Natural killer cell treated with Interleukin-12 subunit alpha and Interleukin-12 subunit beta and Interleukin-15 and Interleukin-18, amount 100 ng/mL, for 72 hours (primary cell): Measurements from ENCODE around the gene PDE11A. TPM values are rescaled to one million over a fixed set of nuclear protein-coding genes. Genes with fewer than 3 reads are reported as not detected.

Experiments
- ATAC-seq, 2 donors: fragments of 150-1000 bp; cut with Tn5 transposase in 1 of 2; sonication (Bioruptor Pico), chemical (Tn5 transposase) in 1 of 2; 2 replicates each; pipeline ENCODE4 v1.10.0; 2021
- DNase-seq: peaks from one replicate; pipeline ENCODE4 v3.0.0; 2022; ENCODE audit warnings: low spot score
- H3K27ac Mint-ChIP-seq, 2 donors: 1 replicate in 1 of 2; 2 replicates in 1 of 2; pipeline ENCODE4 v1.8.0; 2022; ENCODE audit warnings: mixed read lengths in 2 of 2, mild to moderate bottlenecking in 1 of 2, moderate library complexity in 1 of 2
- H3K27me3 Mint-ChIP-seq, 2 donors: 1 replicate in 1 of 2; 2 replicates in 1 of 2; pipeline ENCODE4 v1.8.0; 2022; ENCODE audit warnings: mixed read lengths in 2 of 2
- H3K36me3 Mint-ChIP-seq: one replicate; pipeline ENCODE4 v1.8.0; 2022; ENCODE audit warnings: mixed read lengths
- H3K4me1 Mint-ChIP-seq, 2 donors: 1 replicate in 1 of 2; 2 replicates in 1 of 2; pipeline ENCODE4 v1.8.0; 2022; ENCODE audit warnings: low read depth in 2 of 2, mixed read lengths in 2 of 2, mild to moderate bottlenecking in 1 of 2
- H3K4me3 Mint-ChIP-seq: one replicate; pipeline ENCODE4 v1.8.0; 2022; ENCODE audit warnings: mixed read lengths
- H3K9me3 Mint-ChIP-seq: 2 replicates; pipeline ENCODE4 v1.8.0; 2022; ENCODE audit warnings: mixed read lengths
- total RNA-seq, 2 donors: library from RNA; stranded (reverse); gene quantifications; one replicate each; pipeline ENCODE4 v1.2.3, GENCODE V29; 2022

PDE11A gene
- total RNA-seq, 2 donors from 2014 or later: not detected

DNA sequence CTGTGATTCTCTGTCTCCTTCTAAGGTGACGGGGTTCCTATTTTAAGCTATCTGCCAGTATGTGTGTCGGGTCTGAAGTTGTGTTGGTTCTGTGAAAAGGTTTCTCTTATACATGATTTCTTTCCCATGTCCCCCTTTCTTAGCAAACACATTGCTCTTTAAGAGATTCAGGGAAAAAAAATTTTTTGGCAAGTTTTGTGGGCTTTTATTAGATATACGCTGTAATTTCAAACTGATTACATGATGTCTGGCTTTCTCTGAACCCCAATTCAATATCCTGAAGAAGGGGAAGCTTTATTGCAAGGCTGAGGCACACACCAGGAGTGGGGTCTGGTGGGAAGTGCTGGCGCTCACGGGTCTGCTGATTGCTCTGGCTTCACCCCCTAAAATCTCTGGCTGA is 469.4 kb downstream of the PDE11A start:
- Mint-ChIP-seq H3K4me1 (peaks cover 0 to 4% of the 10 kb centered on the region in 2 donors), H3K27ac (no peak overlapping the region), H3K27me3 (peaks cover 4 to 10% of the 10 kb centered on the region in 2 donors), H3K9me3 (no peaks in the 10 kb centered on the region), H3K4me3 (no peak overlapping the region), H3K36me3 (peaks cover 4% of the 10 kb centered on the region)
- DNase-seq (no peak), ATAC-seq (no peak)

DNA sequence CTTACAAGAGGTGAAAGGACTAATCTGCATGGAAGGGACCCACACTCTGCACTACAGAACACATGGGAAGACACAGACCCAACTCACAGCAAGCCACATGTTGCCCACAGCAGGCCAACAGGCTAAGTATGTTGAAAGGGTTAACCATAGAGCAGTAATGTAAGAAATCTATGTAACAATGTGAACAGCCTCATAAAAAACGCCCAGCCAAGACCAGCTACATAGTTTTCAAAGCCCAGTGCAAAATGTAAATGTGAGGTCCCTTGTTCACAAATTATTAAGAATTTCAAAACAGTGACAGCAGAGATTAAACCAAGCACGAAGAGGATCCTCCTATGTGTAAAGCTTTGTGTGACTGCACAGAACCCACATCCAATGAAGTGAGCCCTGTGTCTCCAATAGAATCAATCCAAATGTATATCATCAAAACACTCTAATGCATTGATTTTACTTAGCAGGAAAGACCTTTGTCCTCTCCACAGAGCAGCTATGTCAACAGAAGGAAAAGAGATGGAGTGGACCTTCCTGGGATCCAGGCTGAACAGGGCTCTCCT is 469.9 kb downstream of the PDE11A start:
- DNase-seq (no peak), ATAC-seq (no peak)
- H3K27me3 Mint-ChIP-seq: peaks cover 9% of the 10 kb centered on the region in 2 donors
- no peaks in the 10 kb centered on the region for H3K9me3 Mint-ChIP-seq
- H3K4me1 Mint-ChIP-seq: peaks cover 0 to 2% of the 10 kb centered on the region in 2 donors
- no peak overlapping the region for H3K4me3 Mint-ChIP-seq
- peaks cover 2% of the 10 kb centered on the region for H3K36me3 Mint-ChIP-seq
- no peak overlapping the region for H3K27ac Mint-ChIP-seq

DNA sequence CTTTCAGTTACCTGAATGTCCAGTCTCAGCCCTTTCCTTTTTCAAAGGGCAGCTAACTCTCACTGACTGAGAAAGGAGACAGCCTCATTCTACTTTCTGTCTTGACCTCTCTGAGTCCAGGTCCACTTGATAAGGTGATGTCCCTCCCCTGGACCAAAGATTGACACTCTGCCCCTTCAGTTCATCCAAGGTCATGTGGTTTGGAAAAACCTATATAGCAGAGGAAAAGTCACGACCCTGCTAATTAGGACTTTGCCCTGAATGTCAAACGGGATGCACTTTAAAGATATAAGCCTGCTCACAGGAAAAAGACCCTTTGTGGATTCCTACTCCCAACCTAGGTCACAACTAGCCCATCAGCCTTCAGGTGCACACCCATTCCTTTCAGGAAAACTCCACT is 471.7 kb downstream of the PDE11A start:
- Mint-ChIP-seq H3K4me1 (no peaks in the 10 kb centered on the region), H3K9me3 (no peaks in the 10 kb centered on the region), H3K27ac (no peak overlapping the region), H3K4me3 (no peak overlapping the region), H3K27me3 (peaks cover 6 to 17% of the 10 kb centered on the region in 2 donors), H3K36me3 (no peaks in the 10 kb centered on the region)
- DNase-seq (no peak), ATAC-seq (no peak)

DNA sequence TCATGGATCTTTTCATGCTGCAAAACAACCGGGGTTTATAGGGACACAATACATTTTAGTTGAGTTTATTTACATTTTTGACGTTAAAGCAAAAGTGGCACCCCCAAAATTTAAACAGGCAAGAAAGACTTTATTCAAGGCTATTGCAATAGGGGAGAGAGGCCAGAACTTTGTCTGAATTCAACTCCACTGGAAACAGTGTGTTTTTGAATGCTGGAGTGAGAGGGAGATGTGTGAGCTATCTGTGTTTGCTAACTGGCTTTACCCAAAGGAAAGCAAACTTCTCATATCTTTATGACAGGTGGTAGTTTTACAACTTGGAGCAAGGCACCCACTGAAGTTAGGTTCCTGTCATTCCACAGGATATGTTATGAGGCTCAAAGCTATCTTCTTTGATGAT is 472.6 kb downstream of the PDE11A start:
- ATAC-seq: no peak
- Mint-ChIP-seq H3K27ac (no peak overlapping the region), H3K4me3 (no peak overlapping the region), H3K9me3 (no peaks in the 10 kb centered on the region), H3K36me3 (no peaks in the 10 kb centered on the region), H3K4me1 (no peaks in the 10 kb centered on the region), H3K27me3 (peaks cover 6 to 17% of the 10 kb centered on the region in 2 donors)
- DNase-seq: no peak

DNA sequence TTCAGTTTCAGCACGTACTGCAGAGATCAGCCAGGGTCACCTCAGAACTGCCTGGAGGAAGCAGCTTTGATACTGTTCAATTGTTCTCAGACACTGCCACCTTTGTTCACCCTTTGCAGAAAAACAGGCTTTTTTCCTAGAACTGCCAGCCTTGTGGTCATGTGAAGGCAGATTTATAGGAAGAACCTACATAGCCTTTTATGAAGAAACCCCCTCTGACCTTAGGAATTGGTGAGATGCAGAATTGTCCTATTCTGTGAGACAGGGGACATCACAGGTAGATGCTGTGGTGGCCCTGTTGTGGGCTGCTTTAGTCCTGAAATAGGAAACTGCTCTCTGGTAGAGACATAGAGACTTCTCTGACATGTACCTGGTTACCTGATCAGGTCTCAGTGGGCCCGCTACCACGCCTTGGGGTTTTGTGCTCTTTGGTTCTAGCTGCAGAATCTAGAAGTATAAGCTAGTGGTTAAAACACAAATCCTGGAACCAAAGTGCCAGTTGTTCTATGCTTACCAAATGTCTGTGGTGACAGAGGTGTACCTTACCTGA is 473.4 kb downstream of the PDE11A start:
- DNase-seq: no peak
- H3K36me3 Mint-ChIP-seq: no peaks in the 10 kb centered on the region
- H3K4me1 Mint-ChIP-seq: no peaks in the 10 kb centered on the region
- no peak for ATAC-seq
- no peaks in the 10 kb centered on the region for H3K9me3 Mint-ChIP-seq
- no peak overlapping the region for H3K4me3 Mint-ChIP-seq
- peaks cover 6 to 17% of the 10 kb centered on the region in 2 donors for H3K27me3 Mint-ChIP-seq
- H3K27ac Mint-ChIP-seq: no peak overlapping the region

DNA sequence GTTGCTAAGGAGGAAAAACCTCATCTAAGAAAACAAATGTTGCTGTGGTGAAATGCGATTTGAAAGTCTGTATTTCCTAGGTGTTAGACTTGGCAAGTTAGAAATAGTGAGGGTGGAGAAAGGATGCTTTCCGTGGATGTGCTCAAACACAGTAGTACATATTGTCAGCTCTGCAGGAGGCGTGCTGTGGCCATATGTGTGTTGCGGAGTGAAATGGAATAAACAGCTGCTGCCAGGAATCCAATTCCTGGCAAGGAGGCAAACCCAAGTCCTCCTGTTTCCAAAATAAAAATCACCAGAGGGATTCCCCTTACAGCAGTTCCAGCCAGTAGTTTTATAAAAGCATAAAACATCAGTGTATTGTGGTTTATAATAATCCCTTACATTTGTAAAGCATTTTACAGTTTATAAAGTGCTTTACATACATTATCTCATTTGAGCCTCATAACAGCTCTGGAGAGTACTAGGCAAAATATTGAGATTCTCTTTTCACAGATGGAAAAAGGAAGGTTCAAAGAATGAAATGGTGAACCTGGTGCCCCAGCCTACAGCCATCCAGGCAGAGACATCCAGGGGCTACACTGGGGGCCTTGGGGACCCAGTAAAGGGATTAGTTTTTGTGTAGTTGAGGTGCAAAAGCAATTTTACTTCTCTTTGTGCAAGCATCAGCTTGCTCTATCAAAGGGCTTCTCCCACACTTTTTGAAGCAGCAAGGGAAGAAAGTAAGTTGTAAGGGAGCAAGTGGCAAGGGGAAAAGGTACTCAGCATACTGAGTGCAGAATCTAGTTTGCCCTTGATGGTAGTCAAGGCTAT is 474.0 kb downstream of the PDE11A start:
- Mint-ChIP-seq H3K9me3 (no peaks in the 10 kb centered on the region), H3K27me3 (peaks cover 11 to 23% of the 10 kb centered on the region in 2 donors), H3K4me1 (no peaks in the 10 kb centered on the region), H3K4me3 (no peak overlapping the region), H3K36me3 (no peaks in the 10 kb centered on the region), H3K27ac (no peak overlapping the region)
- ATAC-seq: no peak
- no peak for DNase-seq

DNA sequence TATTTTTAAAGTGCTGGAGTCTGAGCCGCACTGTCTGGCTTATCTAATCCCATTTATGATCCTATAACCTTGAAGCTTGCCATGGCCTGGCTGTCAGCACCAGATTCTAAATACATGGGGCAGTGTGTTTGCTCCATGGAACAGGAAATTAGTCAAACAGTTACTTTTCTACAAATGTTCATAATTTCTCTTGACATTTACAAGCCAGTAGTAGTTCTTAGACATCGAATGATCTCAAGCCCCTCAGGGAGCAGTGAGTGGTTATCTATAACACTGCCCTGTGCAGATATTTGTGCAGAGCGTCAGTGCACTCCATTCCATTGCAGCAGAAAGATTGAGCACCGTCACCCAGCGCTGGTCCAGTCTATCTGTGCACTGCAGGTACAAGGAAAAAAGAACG is 474.8 kb downstream of the PDE11A start:
- ATAC-seq (no peak), DNase-seq (no peak)
- Mint-ChIP-seq H3K4me3 (no peak overlapping the region), H3K27ac (no peak overlapping the region), H3K27me3 (peaks cover 11 to 25% of the 10 kb centered on the region in 2 donors), H3K4me1 (no peaks in the 10 kb centered on the region), H3K36me3 (no peaks in the 10 kb centered on the region), H3K9me3 (no peaks in the 10 kb centered on the region)

DNA sequence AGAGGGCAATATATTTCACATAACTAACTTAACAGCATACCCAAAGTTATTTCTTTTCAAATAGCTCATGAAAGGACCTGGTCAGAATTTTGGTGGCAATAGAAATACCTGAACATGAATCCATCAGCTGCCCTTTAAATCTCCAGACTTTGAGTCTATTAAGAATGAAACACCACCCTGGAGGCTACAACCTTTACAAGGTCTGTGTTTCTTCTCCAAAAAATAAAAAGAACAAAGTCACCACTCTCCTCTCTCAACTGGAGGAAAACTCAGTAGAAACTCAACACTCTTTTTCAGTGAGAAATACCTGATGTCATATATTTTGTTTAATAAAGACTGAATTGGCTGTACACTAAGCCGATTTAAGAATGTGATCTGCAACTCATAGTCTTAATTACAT is 475.7 kb downstream of the PDE11A start:
- DNase-seq: no peak
- Mint-ChIP-seq H3K9me3 (no peaks in the 10 kb centered on the region), H3K4me1 (no peaks in the 10 kb centered on the region), H3K27me3 (peaks cover 11 to 25% of the 10 kb centered on the region in 2 donors), H3K27ac (no peak overlapping the region), H3K4me3 (no peak overlapping the region), H3K36me3 (no peaks in the 10 kb centered on the region)
- no peak for ATAC-seq

DNA sequence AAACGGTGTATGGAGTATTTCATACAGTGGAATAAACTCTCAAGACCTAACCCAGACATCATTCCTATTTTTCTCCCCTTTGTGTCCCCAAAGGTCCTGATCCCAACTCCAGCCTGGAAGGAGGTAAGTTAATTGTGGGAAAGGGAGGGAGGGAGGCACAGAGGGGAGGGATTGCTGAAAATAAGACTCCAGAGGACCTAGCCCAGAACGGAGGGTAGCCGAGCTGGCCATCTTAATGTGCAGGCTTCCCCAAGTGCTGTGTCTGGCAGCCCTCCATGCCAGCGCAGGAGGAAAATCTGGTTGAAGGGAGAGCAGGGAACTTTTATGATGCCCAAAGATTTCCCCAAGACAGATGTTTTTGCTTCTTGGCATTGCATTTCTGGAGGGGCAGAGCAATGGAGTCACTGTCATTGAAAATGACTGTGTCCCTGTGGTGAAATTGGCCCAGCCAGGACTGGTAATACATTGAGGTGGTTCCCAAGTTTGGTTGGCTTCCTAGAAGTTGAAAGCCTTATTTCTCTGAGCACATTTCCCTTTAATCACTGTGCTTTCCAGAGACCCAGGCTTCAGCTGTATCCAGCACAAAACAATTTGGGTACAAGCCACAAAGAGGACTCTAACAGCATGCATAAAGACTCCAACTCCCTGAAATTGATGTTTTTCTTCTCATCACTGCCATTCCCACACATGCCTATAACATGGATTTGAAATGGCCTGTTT is 477.3 kb downstream of the PDE11A start:
- Mint-ChIP-seq H3K4me3 (no peak overlapping the region), H3K27ac (no peak overlapping the region)

DNA sequence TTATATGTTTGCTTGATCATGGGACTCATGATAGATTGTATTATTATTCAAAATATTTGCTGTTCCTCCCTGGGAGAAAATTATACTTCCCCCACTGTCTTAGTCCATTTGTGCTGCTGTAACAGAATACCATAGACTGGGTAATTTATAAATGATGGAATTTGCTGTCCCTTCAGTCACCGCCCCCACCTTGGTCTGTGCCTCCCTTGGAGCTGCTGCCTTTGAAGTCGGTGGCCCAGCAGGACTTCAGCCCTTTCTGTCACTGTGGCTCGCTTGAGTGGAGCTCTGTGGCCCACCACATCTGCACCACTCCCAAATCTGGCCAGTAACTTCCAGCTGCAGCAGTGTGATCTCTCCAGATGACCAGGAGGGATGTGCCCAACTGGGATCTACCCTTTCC is 479.2 kb downstream of the PDE11A start:
- Mint-ChIP-seq H3K4me1 (no peaks in the 10 kb centered on the region), H3K4me3 (no peak overlapping the region), H3K9me3 (no peaks in the 10 kb centered on the region), H3K36me3 (no peaks in the 10 kb centered on the region), H3K27me3 (peaks cover 14 to 31% of the 10 kb centered on the region in 2 donors), H3K27ac (no peak overlapping the region)
- ATAC-seq (no peak), DNase-seq (no peak)

More for the DNA sequence above, 477.3 kb downstream of the PDE11A start:
- H3K4me1 Mint-ChIP-seq: no peaks in the 10 kb centered on the region
- H3K27me3 Mint-ChIP-seq: peaks cover 14 to 25% of the 10 kb centered on the region in 2 donors
- no peaks in the 10 kb centered on the region for H3K9me3 Mint-ChIP-seq
- DNase-seq: no peak
- no peak for ATAC-seq
- no peaks in the 10 kb centered on the region for H3K36me3 Mint-ChIP-seq

DNA sequence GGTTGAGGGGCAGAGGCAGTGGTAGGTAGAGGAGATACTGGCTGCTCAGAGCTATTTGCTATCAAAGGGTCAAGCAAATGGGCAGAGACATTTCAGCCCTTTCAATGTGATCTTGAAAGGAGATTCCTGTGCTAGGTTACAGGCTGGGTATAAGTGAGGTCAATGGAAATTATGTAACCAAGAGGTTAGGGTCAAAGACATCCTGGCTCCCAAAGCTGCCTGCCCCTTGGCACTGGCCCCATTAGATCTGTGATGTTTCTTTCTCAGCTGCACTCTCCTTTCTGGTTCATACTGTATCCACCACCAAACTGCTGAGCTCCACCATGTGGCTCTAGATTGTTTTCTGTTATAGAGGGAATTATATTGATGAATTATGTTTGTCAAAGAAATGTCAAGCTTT is 479.6 kb downstream of the PDE11A start:
- H3K36me3 Mint-ChIP-seq: no peaks in the 10 kb centered on the region
- H3K9me3 Mint-ChIP-seq: no peaks in the 10 kb centered on the region
- no peak for ATAC-seq
- H3K27me3 Mint-ChIP-seq: peaks cover 17 to 26% of the 10 kb centered on the region in 2 donors
- H3K27ac Mint-ChIP-seq: no peak overlapping the region
- no peaks in the 10 kb centered on the region for H3K4me1 Mint-ChIP-seq
- no peak for DNase-seq
- no peak overlapping the region for H3K4me3 Mint-ChIP-seq

DNA sequence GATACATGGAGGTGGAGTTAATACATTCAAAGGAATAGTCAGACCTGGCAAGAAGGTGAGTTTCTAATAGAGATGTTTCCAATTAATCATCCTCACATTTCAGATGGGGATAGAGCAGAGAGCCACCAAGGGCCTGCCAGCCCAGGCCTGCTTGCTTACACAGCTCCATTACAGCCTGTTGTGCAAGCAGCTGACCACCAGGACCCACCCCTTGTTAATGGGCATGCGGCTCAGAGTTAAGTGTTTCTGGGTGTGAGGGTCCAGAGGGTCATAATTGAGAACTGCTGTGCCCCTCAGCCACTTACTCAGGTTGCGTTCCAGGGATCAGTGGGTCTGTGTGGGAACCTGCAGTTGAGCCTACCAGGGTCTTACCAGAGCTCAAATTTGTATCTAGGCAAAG is 480.2 kb downstream of the PDE11A start:
- Mint-ChIP-seq H3K36me3 (no peaks in the 10 kb centered on the region), H3K4me1 (no peaks in the 10 kb centered on the region), H3K9me3 (no peaks in the 10 kb centered on the region), H3K27ac (no peak overlapping the region), H3K4me3 (no peak overlapping the region), H3K27me3 (peaks cover 17 to 21% of the 10 kb centered on the region in 2 donors)
- DNase-seq (no peak), ATAC-seq (no peak)

DNA sequence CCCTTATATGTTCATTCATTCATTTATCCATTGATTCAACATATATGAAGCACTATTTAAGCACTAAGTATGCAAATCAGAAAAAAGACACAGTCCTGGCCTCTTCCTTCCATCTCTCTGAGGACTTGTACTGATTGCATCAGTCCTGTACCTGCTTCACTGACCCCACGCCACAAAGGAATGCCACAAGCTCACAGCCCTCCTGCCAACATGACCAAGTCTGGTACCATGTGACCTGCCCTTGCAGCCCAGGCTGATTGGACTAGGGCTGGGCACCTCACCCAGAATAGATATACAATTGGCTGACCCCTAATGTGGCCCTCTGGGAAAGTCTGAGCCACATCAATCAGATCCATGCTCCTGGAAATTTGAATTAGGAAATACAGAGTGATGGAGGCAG is 483.4 kb downstream of the PDE11A start:
- ATAC-seq (peak in 1 of 2 donors; percentile 17), DNase-seq (no peak)
- Mint-ChIP-seq H3K4me3 (no peak overlapping the region), H3K27me3 (peaks cover 16 to 17% of the 10 kb centered on the region in 2 donors), H3K27ac (no peak overlapping the region), H3K36me3 (no peaks in the 10 kb centered on the region), H3K9me3 (no peaks in the 10 kb centered on the region), H3K4me1 (no peaks in the 10 kb centered on the region)

DNA sequence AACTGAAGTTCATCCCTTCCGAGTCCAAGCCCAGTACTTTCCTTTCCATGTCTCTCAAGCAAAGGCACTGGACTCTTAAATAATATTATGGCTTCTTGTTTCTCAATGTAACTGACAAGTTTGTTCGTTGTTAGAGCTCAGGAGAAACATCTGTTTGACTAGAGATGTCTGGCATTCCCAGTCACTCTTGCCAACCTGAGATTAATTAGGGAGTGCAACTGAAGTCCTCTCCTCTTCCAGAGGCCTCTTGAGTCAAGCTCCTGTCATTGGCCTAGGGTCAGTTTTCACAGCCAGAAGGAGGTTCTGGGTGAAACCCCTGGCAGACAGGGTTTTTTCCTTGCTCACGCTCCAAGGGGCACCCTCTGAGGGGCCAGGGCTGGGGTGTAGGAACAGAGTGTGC is 483.9 kb downstream of the PDE11A start:
- H3K9me3 Mint-ChIP-seq: no peaks in the 10 kb centered on the region
- H3K27me3 Mint-ChIP-seq: peaks cover 11 to 14% of the 10 kb centered on the region in 2 donors
- ATAC-seq (no peak), DNase-seq (no peak)
- H3K4me3 Mint-ChIP-seq: no peak overlapping the region
- no peaks in the 10 kb centered on the region for H3K4me1 Mint-ChIP-seq
- no peaks in the 10 kb centered on the region for H3K36me3 Mint-ChIP-seq
- H3K27ac Mint-ChIP-seq: no peak overlapping the region
